Colonic mucosa (tissue), 4 donors: Measurements from ENCODE around the gene DGKB. TPM values are rescaled to one million over a fixed set of nuclear protein-coding genes. Genes with fewer than 3 reads are reported as not detected.

Experiments used
- DNase-seq: peaks from one replicate; pipeline ENCODE4 v3.0.0-alpha.2; 2020
- H3K27ac ChIP-seq: fragments of 200-600 bp; one replicate; pipeline ENCODE4 v1.8.0; 2021
- H3K27me3 ChIP-seq: fragments of 200-600 bp; one replicate; pipeline ENCODE4 v1.8.0; 2021
- H3K36me3 ChIP-seq: fragments of 200-600 bp; one replicate; pipeline ENCODE4 v1.8.0; 2021
- H3K4me1 ChIP-seq: fragments of 200-600 bp; one replicate; pipeline ENCODE4 v1.8.0; 2021; ENCODE audit warnings: mild to moderate bottlenecking
- H3K4me3 ChIP-seq: fragments of 200-600 bp; one replicate; pipeline ENCODE4 v1.8.0; 2021
- H3K9ac ChIP-seq, 2 donors: one replicate each; pipeline ENCODE4 v1.7.0; 2013; ENCODE audit warnings: control low read depth in 2 of 2, low read depth in 2 of 2, low read length in 2 of 2
- H3K9me3 ChIP-seq: fragments of 200-600 bp; one replicate; pipeline ENCODE4 v1.8.0; 2021
- intact Hi-C: fragments of 100-400 bp; cut with DNase I; formaldehyde crosslinking; loops from one replicate; pipeline ENCODE4 v1.14.1; 2022
- total RNA-seq, 2 donors: library from RNA; stranded (reverse); fragmentation: NEBNext Ultra II Directional in 1 of 2; extraction: Animal tissue kit (Norgen Biotek cat#: 25700) in 1 of 2; gene quantifications; one replicate each; pipeline ENCODE4 v1.2.1, GENCODE V29; 2021
- TF ChIP-seq, protein P1 (sequence below): fragments of 200-600 bp; IDR thresholded peaks from one replicate; pipeline ENCODE4 v1.8.0; 2022; ENCODE audit warnings: antibody characterized with exemption, mild to moderate bottlenecking
- donor health status: healthy.
- donor health status: DM: no; HTN: no; CAD: no.
- donor health status: DM: no; HTN: no; CAD: no.

Gene DGKB
- total RNA-seq, 2 donors from 2014 or later = 0.25 to 0.61 TPM

DNA sequence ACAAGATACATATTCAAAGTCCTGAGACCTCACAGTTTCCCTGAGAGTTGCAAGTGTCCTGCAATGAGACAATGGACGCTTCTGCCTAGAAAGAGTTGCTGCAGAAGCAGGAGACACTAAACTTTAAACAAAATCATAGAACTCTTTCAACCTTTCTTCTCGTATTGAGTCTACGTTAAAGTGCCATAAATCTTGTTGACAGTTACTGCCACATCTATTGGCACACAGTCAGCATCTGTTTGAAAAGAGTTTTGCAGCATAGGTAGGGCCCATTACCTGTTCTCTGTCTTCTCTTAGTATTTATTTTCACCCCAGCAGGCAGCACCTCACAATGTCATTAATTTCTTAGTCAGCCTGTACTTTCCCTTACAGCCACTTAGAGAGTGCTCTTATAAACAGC, 577.8 kb downstream of the DGKB start:
- Histone ChIP-seq H3K27ac (no peak overlapping the region), H3K9me3 (no peaks in the 10 kb centered on the region), H3K36me3 (no peaks in the 10 kb centered on the region), H3K4me3 (no peak overlapping the region), H3K4me1 (no peaks in the 10 kb centered on the region), H3K9ac (no peak overlapping the region), H3K27me3 (no peaks in the 10 kb centered on the region)
- intact Hi-C loops = no loop called here
- no peak for DNase-seq
- TF ChIP-seq, protein P1, sequence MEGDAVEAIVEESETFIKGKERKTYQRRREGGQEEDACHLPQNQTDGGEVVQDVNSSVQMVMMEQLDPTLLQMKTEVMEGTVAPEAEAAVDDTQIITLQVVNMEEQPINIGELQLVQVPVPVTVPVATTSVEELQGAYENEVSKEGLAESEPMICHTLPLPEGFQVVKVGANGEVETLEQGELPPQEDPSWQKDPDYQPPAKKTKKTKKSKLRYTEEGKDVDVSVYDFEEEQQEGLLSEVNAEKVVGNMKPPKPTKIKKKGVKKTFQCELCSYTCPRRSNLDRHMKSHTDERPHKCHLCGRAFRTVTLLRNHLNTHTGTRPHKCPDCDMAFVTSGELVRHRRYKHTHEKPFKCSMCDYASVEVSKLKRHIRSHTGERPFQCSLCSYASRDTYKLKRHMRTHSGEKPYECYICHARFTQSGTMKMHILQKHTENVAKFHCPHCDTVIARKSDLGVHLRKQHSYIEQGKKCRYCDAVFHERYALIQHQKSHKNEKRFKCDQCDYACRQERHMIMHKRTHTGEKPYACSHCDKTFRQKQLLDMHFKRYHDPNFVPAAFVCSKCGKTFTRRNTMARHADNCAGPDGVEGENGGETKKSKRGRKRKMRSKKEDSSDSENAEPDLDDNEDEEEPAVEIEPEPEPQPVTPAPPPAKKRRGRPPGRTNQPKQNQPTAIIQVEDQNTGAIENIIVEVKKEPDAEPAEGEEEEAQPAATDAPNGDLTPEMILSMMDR = no peak

DNA sequence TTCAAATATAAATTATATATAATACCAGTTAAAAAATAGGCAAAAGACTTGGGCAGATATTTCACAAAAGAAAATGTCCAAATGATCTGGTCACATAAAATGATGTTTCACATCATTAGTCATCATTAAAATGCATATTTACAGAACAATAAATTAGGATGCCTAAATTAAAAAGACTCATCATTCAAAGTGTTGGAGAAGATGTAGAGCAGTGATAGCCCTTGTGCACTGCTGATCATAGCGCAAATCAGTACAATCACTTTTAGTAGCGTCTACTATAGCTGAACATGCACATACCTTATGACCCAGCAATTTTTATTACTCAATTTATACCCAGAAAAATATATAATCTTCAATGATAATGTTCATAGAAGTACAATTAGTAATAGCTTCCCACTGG, 579.8 kb downstream of the DGKB start:
- H3K36me3 ChIP-seq = no peaks in the 10 kb centered on the region
- no peak for DNase-seq

DNA sequence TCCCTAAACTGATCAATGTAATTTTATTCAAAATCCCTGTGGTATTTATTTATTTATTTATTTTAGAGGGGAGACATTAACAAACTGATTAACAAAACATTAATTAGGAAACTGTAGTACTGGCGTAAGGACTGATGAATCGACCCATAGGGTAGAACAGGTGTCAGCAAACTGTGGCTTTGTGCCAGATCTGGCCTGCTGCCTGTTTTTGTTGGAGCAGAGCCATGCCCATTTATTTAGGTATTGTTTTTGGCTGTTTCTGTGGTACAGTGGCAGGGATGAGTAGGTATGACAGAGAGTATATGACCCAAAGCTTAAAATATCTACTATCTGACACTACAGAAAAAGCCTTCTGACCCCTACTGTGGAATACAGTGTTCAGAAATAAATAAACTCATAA, 580.6 kb downstream of the DGKB start:
- no peaks in the 10 kb centered on the region for H3K27me3 ChIP-seq
- intact Hi-C loops = no loop called here
- H3K9ac ChIP-seq = no peak overlapping the region
- TF ChIP-seq, protein P1 = no peak
- no peaks in the 10 kb centered on the region for H3K9me3 ChIP-seq
- H3K4me3 ChIP-seq = no peak overlapping the region
- no peaks in the 10 kb centered on the region for H3K36me3 ChIP-seq
- no peak for DNase-seq
- no peaks in the 10 kb centered on the region for H3K4me1 ChIP-seq
- H3K27ac ChIP-seq = no peak overlapping the region

More for the DNA sequence above, 579.8 kb downstream of the DGKB start:
- Histone ChIP-seq H3K27ac (no peak overlapping the region), H3K4me3 (no peak overlapping the region), H3K4me1 (no peaks in the 10 kb centered on the region), H3K27me3 (no peaks in the 10 kb centered on the region), H3K9ac (no peak overlapping the region), H3K9me3 (no peaks in the 10 kb centered on the region)
- intact Hi-C loops = no loop called here
- TF ChIP-seq, protein P1 = no peak

DNA sequence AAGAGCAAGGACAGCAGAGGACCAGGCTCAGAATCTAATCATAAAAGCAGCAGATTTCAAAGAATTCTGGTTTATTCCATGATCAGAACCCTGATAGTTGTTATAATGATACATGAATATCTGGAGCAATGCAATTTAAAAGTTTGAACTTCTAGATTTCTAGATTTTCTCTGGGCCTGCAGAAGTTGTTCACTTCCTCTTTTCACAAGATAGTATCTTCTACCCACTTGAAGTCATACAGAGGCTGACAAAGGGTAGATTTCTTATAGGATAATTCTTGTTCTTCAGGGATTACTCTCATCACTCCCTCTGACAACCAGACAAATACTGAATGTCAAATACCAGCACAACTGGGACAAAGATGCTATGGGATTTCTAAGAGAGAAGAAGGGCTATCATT, 593.1 kb downstream of the DGKB start:
- H3K27me3 ChIP-seq = no peaks in the 10 kb centered on the region
- no peak for DNase-seq
- H3K27ac ChIP-seq = no peak overlapping the region
- no peaks in the 10 kb centered on the region for H3K36me3 ChIP-seq
- no peak overlapping the region for H3K9ac ChIP-seq
- TF ChIP-seq, protein P1 = no peak
- H3K4me3 ChIP-seq = no peak overlapping the region
- no peaks in the 10 kb centered on the region for H3K9me3 ChIP-seq
- H3K4me1 ChIP-seq = no peaks in the 10 kb centered on the region
- intact Hi-C loops = no loop called here

DNA sequence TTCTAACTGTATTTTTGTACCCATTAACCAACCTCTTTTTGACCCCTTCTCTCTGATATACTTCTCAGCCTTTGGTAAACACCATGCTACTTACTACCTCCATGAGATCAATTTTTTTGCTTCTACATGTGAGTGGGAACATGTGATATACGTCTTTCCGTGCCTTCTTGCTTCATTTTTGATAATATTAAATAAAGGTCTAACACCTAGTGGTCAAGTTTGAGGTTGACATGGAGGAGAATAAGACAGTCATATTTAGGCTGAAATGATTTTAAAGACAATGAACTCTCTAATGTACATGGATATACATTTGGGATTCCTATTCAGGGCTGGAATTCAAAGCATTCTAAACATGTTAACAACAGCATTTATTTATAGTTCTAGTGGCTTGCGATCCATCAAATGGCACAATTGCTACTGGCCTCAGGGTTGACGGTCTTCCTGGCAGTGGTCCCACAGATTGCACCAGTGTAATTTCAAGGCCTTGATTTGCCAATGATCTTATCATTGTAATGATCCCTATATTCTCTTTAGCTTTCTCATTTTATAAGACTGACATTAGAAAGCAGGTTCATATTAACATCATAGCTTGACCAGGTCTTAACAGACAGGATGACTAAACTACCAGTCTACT, 597.2 kb downstream of the DGKB start:
- H3K4me3 ChIP-seq = no peak overlapping the region
- DNase-seq = no peak
- no peaks in the 10 kb centered on the region for H3K4me1 ChIP-seq
- no peak overlapping the region for H3K27ac ChIP-seq
- TF ChIP-seq, protein P1 = no peak
- no peaks in the 10 kb centered on the region for H3K27me3 ChIP-seq
- H3K9me3 ChIP-seq = no peaks in the 10 kb centered on the region
- no peaks in the 10 kb centered on the region for H3K36me3 ChIP-seq
- intact Hi-C loops = no loop called here
- no peak overlapping the region for H3K9ac ChIP-seq
